ENCODE data around the gene CCDC158. TPM values are rescaled to one million over a fixed set of nuclear protein-coding genes. Genes with fewer than 3 reads are reported as not detected.
"Not testable (repeated sequence)": the region's sequence is repeated elsewhere in the genome, so short reads cannot be mapped to it uniquely, and the experiment has no call there.

The CCDC158 gene
- total and polyA plus RNA-seq, 5 donors from 2014 or later: not detected

- Histone ChIP-seq H3K4me1 (ENCODE audit: control insufficient read depth, insufficient read depth, low read length, poor library complexity, severe bottlenecking) (peaks cover 20% of the 10 kb centered on the region), H3K36me3 (ENCODE audit: control insufficient read depth, insufficient read depth, low read length) (no peaks in the 10 kb centered on the region), H3K27me3 (ENCODE audit: control insufficient read depth, insufficient read depth, low read length) (no peaks in the 10 kb centered on the region), H3K9me3 (ENCODE audit: control insufficient read depth in 2 of 2, low read length in 2 of 2) (peaks cover 10 to 18% of the 10 kb centered on the region in 2 experiments), H3K4me3 (ENCODE audit: low read depth, low read length) (no peak overlapping the region), H3K27ac (ENCODE audit: insufficient read depth, low read length, poor library complexity, severe bottlenecking) (no peak overlapping the region)
- Mint-ChIP-seq H3K27ac (peak overlapping the region in 2 of 3 donors; percentile 15 to 60), H3K4me3 (peak overlapping the region in 1 of 4 donors; percentile 38), H3K36me3 (peaks cover 3% of the 10 kb centered on the region), H3K27me3 (peaks cover 9% of the 10 kb centered on the region), H3K4me1 (peaks cover 11 to 39% (median 19%) of the 10 kb centered on the region in 4 donors), H3K9me3 (peaks cover 1 to 24% (median 8%) of the 10 kb centered on the region in 7 donors)
- ATAC-seq (ENCODE audit: low read depth in 2 of 2) (no peak), DNase-seq (peak in 1 of 3 donors; percentile 62)
Observed at GRCh38 chr4:76301068-76301774, 119.7 kb downstream of the CCDC158 start.

- H3K9me3 Mint-ChIP-seq: peaks cover 1 to 26% (median 9%) of the 10 kb centered on the region in 7 donors
- peaks cover 3% of the 10 kb centered on the region for H3K36me3 Mint-ChIP-seq
- Histone ChIP-seq H3K4me3 (ENCODE audit: low read depth, low read length) (no peak overlapping the region), H3K4me1 (ENCODE audit: control insufficient read depth, insufficient read depth, low read length, poor library complexity, severe bottlenecking) (peaks cover 9% of the 10 kb centered on the region), H3K9me3 (ENCODE audit: control insufficient read depth in 2 of 2, low read length in 2 of 2) (peaks cover 10 to 18% of the 10 kb centered on the region in 2 experiments), H3K27ac (ENCODE audit: insufficient read depth, low read length, poor library complexity, severe bottlenecking) (no peak overlapping the region), H3K27me3 (ENCODE audit: control insufficient read depth, insufficient read depth, low read length) (no peaks in the 10 kb centered on the region), H3K36me3 (ENCODE audit: control insufficient read depth, insufficient read depth, low read length) (no peaks in the 10 kb centered on the region)
- ATAC-seq (ENCODE audit: low read depth in 2 of 2) (no peak), DNase-seq (no peak)
- peaks cover 5 to 33% (median 15%) of the 10 kb centered on the region in 4 donors for H3K4me1 Mint-ChIP-seq
- no peak overlapping the region for H3K4me3 Mint-ChIP-seq
- no peak overlapping the region for H3K27ac Mint-ChIP-seq
- peaks cover 5% of the 10 kb centered on the region for H3K27me3 Mint-ChIP-seq
Observed at GRCh38 chr4:76300012-76300411, 120.9 kb downstream of the CCDC158 start.

GRCh38 chr4:76298227-76298626 is 122.7 kb downstream of the CCDC158 start:
- Mint-ChIP-seq H3K4me1 (peaks cover 0 to 23% (median 12%) of the 10 kb centered on the region in 4 donors), H3K4me3 (no peak overlapping the region), H3K27me3 (peaks cover 3% of the 10 kb centered on the region), H3K9me3 (peaks cover 1 to 26% (median 9%) of the 10 kb centered on the region in 7 donors), H3K36me3 (peaks cover 3% of the 10 kb centered on the region), H3K27ac (no peak overlapping the region)
- peaks cover 4% of the 10 kb centered on the region for H3K4me1 ChIP-seq (ENCODE audit: control insufficient read depth, insufficient read depth, low read length, poor library complexity, severe bottlenecking)
- no peaks in the 10 kb centered on the region for H3K36me3 ChIP-seq (ENCODE audit: control insufficient read depth, insufficient read depth, low read length)
- peaks cover 10 to 18% of the 10 kb centered on the region in 2 experiments for H3K9me3 ChIP-seq (ENCODE audit: control insufficient read depth in 2 of 2, low read length in 2 of 2)
- no peak overlapping the region for H3K4me3 ChIP-seq (ENCODE audit: low read depth, low read length)
- H3K27me3 ChIP-seq (ENCODE audit: control insufficient read depth, insufficient read depth, low read length): peaks cover 1% of the 10 kb centered on the region
- no peak overlapping the region for H3K27ac ChIP-seq (ENCODE audit: insufficient read depth, low read length, poor library complexity, severe bottlenecking)
- no peak for DNase-seq
- ATAC-seq (ENCODE audit: low read depth in 2 of 2): no peak

- peaks cover 0 to 13% (median 6%) of the 10 kb centered on the region in 4 donors for H3K4me1 Mint-ChIP-seq
- no peak overlapping the region for H3K27ac ChIP-seq (ENCODE audit: insufficient read depth, low read length, poor library complexity, severe bottlenecking)
- no peak overlapping the region for H3K4me3 Mint-ChIP-seq
- H3K9me3 ChIP-seq (ENCODE audit: control insufficient read depth in 2 of 2, low read length in 2 of 2): peaks cover 10 to 18% of the 10 kb centered on the region in 2 experiments
- peaks cover 0 to 26% (median 9%) of the 10 kb centered on the region in 7 donors for H3K9me3 Mint-ChIP-seq
- H3K4me1 ChIP-seq (ENCODE audit: control insufficient read depth, insufficient read depth, low read length, poor library complexity, severe bottlenecking): peaks cover under 1% of the 10 kb centered on the region
- no peak overlapping the region for H3K27ac Mint-ChIP-seq
- DNase-seq: no peak
- no peaks in the 10 kb centered on the region for H3K36me3 ChIP-seq (ENCODE audit: control insufficient read depth, insufficient read depth, low read length)
- no peak overlapping the region for H3K4me3 ChIP-seq (ENCODE audit: low read depth, low read length)
- H3K36me3 Mint-ChIP-seq: peaks cover 3% of the 10 kb centered on the region
- peaks cover 12% of the 10 kb centered on the region for H3K27me3 ChIP-seq (ENCODE audit: control insufficient read depth, insufficient read depth, low read length)
- H3K27me3 Mint-ChIP-seq: peaks cover 17% of the 10 kb centered on the region
- ATAC-seq (ENCODE audit: low read depth in 2 of 2): no peak
Observed at GRCh38 chr4:76296286-76296820, 124.6 kb downstream of the CCDC158 start.

- H3K9me3 ChIP-seq (ENCODE audit: control insufficient read depth in 2 of 2, low read length in 2 of 2): peaks cover 10 to 18% of the 10 kb centered on the region in 2 experiments
- peaks cover 0 to 22% (median 8%) of the 10 kb centered on the region in 7 donors for H3K9me3 Mint-ChIP-seq
- H3K4me3 Mint-ChIP-seq: no peak overlapping the region
- no peak overlapping the region for H3K27ac ChIP-seq (ENCODE audit: insufficient read depth, low read length, poor library complexity, severe bottlenecking)
- no peak overlapping the region for H3K4me3 ChIP-seq (ENCODE audit: low read depth, low read length)
- DNase-seq (no peak), ATAC-seq (ENCODE audit: low read depth in 2 of 2) (no peak)
- peaks cover 3% of the 10 kb centered on the region for H3K36me3 Mint-ChIP-seq
- H3K4me1 ChIP-seq (ENCODE audit: control insufficient read depth, insufficient read depth, low read length, poor library complexity, severe bottlenecking): no peaks in the 10 kb centered on the region
- H3K4me1 Mint-ChIP-seq: no peaks in the 10 kb centered on the region
- peaks cover 12% of the 10 kb centered on the region for H3K27me3 ChIP-seq (ENCODE audit: control insufficient read depth, insufficient read depth, low read length)
- H3K36me3 ChIP-seq (ENCODE audit: control insufficient read depth, insufficient read depth, low read length): no peaks in the 10 kb centered on the region
- no peak overlapping the region for H3K27ac Mint-ChIP-seq
- H3K27me3 Mint-ChIP-seq: peaks cover 24% of the 10 kb centered on the region
Observed at GRCh38 chr4:76293772-76294171, 127.2 kb downstream of the CCDC158 start.

GRCh38 chr4:76292730-76293129 is 128.2 kb downstream of the CCDC158 start:
- ATAC-seq (ENCODE audit: low read depth in 2 of 2): no peak
- Mint-ChIP-seq H3K27ac (no peak overlapping the region), H3K36me3 (no peaks in the 10 kb centered on the region), H3K4me1 (no peaks in the 10 kb centered on the region), H3K9me3 (peaks cover 0 to 16% (median 5%) of the 10 kb centered on the region in 7 donors), H3K4me3 (no peak overlapping the region), H3K27me3 (peaks cover 31% of the 10 kb centered on the region)
- Histone ChIP-seq H3K27me3 (ENCODE audit: control insufficient read depth, insufficient read depth, low read length) (peaks cover 12% of the 10 kb centered on the region), H3K4me1 (ENCODE audit: control insufficient read depth, insufficient read depth, low read length, poor library complexity, severe bottlenecking) (no peaks in the 10 kb centered on the region), H3K36me3 (ENCODE audit: control insufficient read depth, insufficient read depth, low read length) (no peaks in the 10 kb centered on the region), H3K4me3 (ENCODE audit: low read depth, low read length) (no peak overlapping the region), H3K27ac (ENCODE audit: insufficient read depth, low read length, poor library complexity, severe bottlenecking) (no peak overlapping the region), H3K9me3 (ENCODE audit: control insufficient read depth in 2 of 2, low read length in 2 of 2) (peaks cover 2 to 11% of the 10 kb centered on the region in 2 experiments)
- no peak for DNase-seq

- H3K27me3 Mint-ChIP-seq: peaks cover 31% of the 10 kb centered on the region
- H3K4me1 ChIP-seq (ENCODE audit: control insufficient read depth, insufficient read depth, low read length, poor library complexity, severe bottlenecking): not testable (repeated sequence)
Observed at GRCh38 chr4:76287811-76288210, 133.1 kb downstream of the CCDC158 start.

More at GRCh38 chr4:76287811-76288210, 133.1 kb downstream of the CCDC158 start:
- not testable (repeated sequence) for H3K4me3 ChIP-seq (ENCODE audit: low read depth, low read length); H3K27me3 ChIP-seq (ENCODE audit: control insufficient read depth, insufficient read depth, low read length); H3K9me3 ChIP-seq (ENCODE audit: control insufficient read depth in 2 of 2, low read length in 2 of 2); DNase-seq; H3K36me3 Mint-ChIP-seq; H3K36me3 ChIP-seq (ENCODE audit: control insufficient read depth, insufficient read depth, low read length); H3K27ac ChIP-seq (ENCODE audit: insufficient read depth, low read length, poor library complexity, severe bottlenecking); H3K27ac Mint-ChIP-seq; H3K9me3 Mint-ChIP-seq; H3K4me3 Mint-ChIP-seq; ATAC-seq (ENCODE audit: low read depth in 2 of 2); H3K4me1 Mint-ChIP-seq
